ENCODE data around the gene MMEL1.
A peak's percentile ranks its signal among the peaks of the same experiment; 100 is the strongest.
"Not testable (repeated sequence)": the region's sequence is repeated elsewhere in the genome, so short reads cannot be mapped to it uniquely, and the experiment has no call there.

MMEL1 gene

GRCh38 chr1:2632561-2633361 is at the start of gene MMEL1:
Gene MMEL1 (minus strand): TSS chr1:2633016. CDS start chr1:2629484, 3,532 bp downstream.
- DNase-seq, result no peak

GRCh38 chr1:2676726-2677125 is 43.9 kb upstream of the MMEL1 start:
- not testable (repeated sequence) for DNase-seq

- not testable (repeated sequence) for DNase-seq
Observed at GRCh38 chr1:2671656-2672055, 38.8 kb upstream of the MMEL1 start.

GRCh38 chr1:2659806-2660205 is 27.0 kb upstream of the MMEL1 start:
- DNase-seq, result not testable (repeated sequence)

- not testable (repeated sequence) for DNase-seq
Observed at GRCh38 chr1:2657909-2658308, 25.1 kb upstream of the MMEL1 start.

- not testable (repeated sequence) for DNase-seq
Observed at GRCh38 chr1:2657124-2657523, 24.3 kb upstream of the MMEL1 start.

GRCh38 chr1:2655598-2656434 is 23.0 kb upstream of the MMEL1 start:
- not testable (repeated sequence) for DNase-seq

GRCh38 chr1:2654443-2654948 is 21.7 kb upstream of the MMEL1 start:
- DNase-seq, result not testable (repeated sequence)

- not testable (repeated sequence) for DNase-seq
Observed at GRCh38 chr1:2653741-2654442, 21.1 kb upstream of the MMEL1 start.

- not testable (repeated sequence) for DNase-seq
Observed at GRCh38 chr1:2652926-2653571, 20.2 kb upstream of the MMEL1 start.

GRCh38 chr1:2652152-2652925 is 19.5 kb upstream of the MMEL1 start:
- DNase-seq, result not testable (repeated sequence)

- DNase-seq, result no peak
Observed at GRCh38 chr1:2650967-2651645, 18.3 kb upstream of the MMEL1 start.

- no peak for DNase-seq
Observed at GRCh38 chr1:2646837-2647236, 14.0 kb upstream of the MMEL1 start.

GRCh38 chr1:2645776-2646175 is 13.0 kb upstream of the MMEL1 start:
- DNase-seq, result no peak

- DNase-seq, result no peak
Observed at GRCh38 chr1:2645143-2645542, 12.3 kb upstream of the MMEL1 start.

GRCh38 chr1:2644591-2645101 is 11.8 kb upstream of the MMEL1 start:
- no peak for DNase-seq

- DNase-seq, result no peak
Observed at GRCh38 chr1:2644171-2644570, 11.4 kb upstream of the MMEL1 start.

GRCh38 chr1:2643414-2644077 is 10.7 kb upstream of the MMEL1 start:
- DNase-seq, result no peak

GRCh38 chr1:2642560-2643413 is 10.0 kb upstream of the MMEL1 start:
- peak; percentile 94 for DNase-seq
